AG08396 (cell line): ENCODE data around the gene OR1J2.
"Not testable (repeated sequence)": the region's sequence is repeated elsewhere in the genome, so short reads cannot be mapped to it uniquely, and the experiment has no call there.

Experiments used
- DNase-seq: peaks from one replicate; pipeline ENCODE4 v3.0.0; 2012; ENCODE audit warnings: low spot score, mixed read lengths

Gene OR1J2, protein sequence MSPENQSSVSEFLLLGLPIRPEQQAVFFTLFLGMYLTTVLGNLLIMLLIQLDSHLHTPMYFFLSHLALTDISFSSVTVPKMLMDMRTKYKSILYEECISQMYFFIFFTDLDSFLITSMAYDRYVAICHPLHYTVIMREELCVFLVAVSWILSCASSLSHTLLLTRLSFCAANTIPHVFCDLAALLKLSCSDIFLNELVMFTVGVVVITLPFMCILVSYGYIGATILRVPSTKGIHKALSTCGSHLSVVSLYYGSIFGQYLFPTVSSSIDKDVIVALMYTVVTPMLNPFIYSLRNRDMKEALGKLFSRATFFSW

DNA sequence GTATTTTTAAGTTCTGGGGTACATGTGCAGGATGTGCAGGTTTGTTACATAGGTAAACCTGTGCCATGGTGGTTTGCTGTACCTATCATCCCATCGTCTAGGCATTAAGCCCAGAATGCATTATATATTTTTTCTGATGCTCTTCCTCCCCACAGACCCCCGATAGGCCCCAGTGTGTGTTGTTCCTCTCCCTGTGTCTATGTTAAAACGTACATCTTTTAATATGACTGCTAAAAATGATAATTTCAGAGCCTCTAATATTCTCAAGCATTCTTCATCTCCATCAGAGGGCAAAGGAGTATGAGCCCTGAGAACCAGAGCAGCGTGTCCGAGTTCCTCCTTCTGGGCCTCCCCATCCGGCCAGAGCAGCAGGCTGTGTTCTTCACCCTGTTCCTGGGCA is at the start of gene OR1J2:
OR1J2 (plus strand) TSS at position 301 of the 400 bp plus-strand sequence; CDS start at position 301, 0 bp downstream.
- no peak for DNase-seq

DNA sequence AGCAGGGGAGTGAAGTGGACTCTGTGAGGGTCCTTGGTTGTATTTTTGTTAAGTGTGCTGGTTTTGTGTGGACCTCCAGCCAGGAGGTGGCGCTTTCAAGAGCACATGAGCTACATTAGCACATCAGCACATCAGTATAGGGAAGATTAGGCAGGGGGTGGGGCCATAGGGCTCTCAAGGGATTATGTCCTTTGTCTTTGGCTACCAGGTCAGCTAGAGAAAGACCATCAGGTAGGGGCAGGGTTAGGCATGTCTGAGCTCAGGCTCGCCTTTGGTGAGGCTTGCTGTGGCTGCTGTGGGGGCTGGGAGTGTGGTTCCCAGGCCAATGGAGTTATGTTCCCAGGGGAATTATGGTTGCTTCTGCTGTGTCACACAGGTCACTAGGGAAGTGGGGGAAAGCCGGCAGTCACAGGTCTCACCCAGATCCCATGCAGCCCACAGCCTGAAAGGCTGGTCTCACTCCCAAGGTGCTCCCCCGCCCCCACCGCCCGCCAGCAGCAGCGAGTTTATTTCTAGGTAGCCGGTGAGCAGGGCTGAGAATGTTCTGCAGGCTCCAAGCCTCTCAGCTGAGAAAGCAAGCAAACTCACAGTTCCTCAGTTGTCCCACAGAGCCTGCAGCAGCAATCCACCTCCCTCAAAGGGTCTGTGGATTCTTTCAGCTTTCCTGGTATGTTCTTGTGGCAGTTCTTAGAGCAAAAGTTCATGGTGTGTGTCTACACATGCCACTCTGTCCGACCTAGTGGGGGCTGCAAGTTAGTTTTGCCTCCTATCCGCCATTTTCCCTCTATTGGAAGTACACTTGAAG is 46.6 kb upstream of the OR1J2 start:
- no peak for DNase-seq

DNA sequence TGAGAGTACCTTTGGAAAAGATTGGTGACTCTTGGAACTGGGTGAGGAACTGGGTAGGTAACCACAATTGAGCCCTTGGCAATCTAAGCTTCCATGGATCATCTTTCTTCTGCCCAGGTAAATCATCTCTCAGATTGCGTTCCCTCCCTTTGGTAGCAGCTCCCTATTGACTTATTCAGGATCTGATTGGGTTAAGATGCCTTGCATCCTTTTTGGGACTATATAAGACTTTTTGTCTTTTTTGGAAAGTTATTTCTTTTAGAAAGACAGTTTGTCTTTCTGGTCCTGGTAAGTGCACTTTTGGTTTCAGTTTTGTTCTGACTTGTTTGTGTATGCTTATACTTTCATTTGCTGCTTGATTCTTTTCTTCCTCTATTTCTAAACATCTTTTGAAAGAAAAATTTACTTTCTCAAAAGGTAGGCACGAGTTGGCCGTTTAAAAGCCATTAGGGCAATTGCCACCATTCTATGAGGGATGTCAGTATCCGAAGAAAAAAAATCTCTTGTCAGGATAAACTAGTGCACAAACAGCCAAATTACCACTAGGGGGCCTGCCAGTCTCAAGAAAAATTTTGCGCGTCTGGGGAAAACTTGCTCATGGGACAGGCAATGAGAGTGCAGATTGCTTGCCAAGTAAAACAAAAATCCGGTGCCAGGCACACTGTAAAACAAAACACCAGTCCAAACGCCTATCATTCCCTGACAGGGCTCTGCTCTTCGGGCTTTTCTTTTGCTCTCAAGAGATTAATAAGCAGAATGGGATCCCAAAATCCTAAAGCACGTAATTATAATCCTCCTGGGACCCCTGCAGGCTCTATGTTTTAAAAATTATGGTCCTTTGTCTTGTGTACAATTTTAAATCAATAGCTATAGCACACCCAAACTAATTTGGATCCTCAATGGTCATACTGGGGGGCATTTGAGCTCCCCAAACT is 45.7 kb upstream of the OR1J2 start:
- DNase-seq = peak; percentile 69

DNA sequence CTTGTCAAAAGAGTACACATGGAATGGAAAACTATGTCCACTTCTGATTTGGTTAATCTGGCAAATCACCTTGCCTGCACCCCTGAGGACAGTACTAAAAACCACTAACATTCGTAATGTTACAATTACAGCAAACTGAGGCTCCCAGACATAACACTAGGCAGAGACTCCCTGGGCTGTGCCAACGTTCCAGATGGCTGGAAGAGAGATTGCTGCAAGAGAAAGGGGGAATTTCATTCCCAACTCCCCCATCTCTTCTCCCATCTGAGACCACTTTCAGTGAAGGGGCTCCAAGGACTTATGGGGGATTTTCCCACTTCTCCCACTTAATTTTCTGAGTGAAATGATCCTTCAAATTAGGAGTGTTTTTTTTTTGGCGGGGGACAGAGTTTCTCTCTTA is 44.1 kb upstream of the OR1J2 start:
- no peak for DNase-seq

DNA sequence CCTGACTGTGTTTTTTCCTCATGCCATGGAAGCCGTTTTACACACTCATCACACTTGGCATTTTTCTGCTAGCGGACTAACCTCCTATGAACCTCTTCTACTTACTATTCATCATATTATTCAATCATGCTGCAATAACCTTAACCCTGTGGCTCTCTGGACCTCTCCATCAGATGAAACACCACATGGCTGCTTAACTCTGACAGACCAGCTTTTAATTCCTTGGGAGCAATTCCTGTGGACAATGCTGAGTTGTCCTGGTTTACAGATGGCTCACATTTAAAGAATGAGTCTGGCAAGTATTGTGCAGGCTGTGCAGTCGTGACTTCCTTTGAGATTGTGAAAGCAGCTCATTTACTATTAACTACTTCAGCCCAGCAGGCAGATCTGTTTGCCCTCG is 41.9 kb upstream of the OR1J2 start:
- peak; percentile 61 for DNase-seq

DNA sequence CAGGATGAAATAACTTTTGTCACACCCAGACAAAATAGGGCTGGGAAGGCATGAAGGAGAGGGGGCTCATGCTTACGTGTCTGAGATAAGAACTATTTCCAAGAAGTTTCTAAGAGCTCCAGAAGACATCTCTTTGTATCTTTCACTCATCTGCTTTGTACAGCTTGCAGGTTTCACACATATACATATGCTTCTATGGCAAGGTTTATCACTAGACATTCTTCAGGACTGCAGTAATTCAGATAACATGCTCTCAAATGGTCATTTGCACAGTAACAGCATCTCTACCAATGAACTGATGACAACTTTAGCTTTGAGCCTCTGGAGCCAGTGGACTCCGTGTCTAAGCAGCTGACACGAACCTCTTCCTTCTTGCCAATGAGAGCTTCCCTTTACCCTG is 36.0 kb upstream of the OR1J2 start:
- no peak for DNase-seq

DNA sequence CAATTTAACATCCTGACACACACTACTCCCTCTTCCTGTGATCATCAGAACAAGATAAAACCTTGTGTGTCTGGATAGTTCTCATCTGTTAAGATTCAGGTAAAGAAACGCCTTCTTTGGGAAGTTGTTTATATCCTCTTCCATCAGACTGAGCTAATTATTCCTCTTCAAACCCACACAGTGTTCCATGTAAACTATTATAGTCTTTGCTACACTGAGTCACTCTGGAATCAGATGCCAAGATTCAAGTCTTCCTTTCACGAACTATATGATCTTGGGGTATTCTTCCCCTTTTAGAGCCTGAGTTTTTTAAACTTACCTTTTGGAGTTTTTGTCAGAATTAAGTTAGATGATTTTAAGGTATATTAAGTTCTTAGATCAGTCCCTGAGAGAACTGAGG is 34.9 kb upstream of the OR1J2 start:
- no peak for DNase-seq

DNA sequence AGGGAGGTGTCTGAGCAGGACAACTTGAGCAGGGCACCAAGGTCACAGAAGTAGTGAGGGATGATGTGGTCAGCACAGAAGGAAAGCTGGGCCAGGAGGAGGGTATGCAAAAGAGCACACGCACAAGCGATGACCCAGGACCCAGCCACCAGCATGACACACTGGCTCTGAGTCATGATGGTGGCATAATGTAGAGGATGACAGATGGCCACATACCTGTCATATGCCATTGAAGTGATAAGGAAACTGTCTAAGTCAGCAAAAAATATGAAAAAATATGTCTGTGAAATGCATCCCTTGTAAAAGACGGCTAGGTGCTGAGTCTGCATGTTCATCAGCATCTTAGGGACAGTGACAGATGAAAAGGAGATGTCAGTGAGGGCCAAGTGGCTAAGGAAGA is 33.3 kb upstream of the OR1J2 start:
- no peak for DNase-seq

DNA sequence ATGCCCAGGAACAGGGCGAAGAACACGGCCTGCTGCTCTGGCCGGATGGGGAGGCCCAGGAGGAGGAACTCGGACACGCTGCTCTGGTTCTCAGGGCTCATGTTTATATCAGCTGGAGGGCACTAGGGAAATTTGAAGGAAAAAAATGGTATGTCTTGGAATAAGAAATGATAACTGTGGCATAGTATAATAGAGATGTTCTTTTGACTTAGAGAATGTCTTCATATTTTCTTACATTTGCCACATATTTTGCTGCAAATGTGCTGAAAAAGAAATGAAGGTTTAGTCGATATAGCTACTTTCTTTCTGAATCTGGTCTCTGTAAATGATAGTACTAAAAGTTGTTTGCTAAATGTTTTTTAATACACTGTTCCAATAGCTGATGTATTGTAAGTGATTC is 32.8 kb upstream of the OR1J2 start, which contains the start of gene OR1J1:
OR1J1 (minus strand) TSS at position 101 of the 400 bp plus-strand sequence; CDS start at position 101, 0 bp downstream.
- no peak for DNase-seq

DNA sequence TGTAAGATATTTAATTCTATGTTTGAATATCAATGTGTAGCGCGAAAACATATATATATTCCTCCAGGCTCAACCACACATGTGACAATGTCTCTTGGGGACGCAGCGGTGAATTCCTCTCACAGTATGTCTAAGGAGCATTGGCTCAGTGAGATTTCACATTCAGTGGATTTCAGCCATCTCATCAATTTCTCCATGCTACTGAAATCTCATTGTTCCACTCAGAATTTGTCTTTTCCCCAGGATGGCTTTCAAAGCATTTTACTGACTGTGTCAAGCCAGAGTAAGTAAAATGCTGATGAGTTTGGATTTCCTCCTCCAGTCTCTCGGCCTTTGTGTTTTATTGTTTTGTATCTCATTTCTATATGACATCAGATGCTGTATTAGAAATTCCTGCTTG is 31.5 kb upstream of the OR1J2 start:
- no peak for DNase-seq

DNA sequence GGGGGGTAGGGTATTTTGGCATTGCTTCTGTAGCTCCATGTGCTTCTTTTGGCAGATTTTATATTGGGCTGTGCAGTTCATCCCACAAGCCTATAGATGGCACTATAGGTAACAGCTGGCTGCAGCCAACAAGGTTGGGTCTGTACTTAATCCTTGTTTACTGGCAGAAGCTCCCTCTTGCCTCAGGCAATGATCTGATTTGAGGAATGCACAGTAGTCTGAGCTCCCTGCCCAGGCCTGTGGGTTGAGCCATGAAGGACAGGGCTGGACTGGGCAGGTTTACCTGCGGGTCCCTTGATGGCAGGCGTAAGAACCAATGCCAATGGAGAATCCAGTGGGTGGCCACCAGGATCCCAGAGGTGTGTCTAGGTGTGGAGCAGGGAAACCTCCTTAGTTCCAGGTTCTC is 11.7 kb upstream of the OR1J2 start:
- DNase-seq = peak; percentile 55

DNA sequence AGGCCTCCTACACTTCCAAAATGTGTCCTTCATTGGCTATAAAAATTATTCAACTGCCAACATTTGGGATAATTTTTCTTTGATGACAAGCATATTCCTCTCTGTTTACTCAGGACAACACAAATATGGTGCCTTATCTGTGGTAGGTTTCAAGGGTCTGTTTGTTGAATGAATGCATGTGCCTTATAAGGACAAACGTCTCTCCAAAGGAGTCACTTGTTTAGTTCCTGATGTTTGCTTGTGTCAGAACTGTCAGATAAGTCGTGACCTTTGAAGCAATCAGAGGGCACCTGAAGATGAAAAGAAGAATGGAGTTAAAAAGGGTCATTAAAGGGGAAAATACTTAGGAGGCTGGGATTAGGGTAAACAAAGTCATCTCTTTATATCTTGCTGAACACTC is 3.6 kb upstream of the OR1J2 start:
- no peak for DNase-seq

DNA sequence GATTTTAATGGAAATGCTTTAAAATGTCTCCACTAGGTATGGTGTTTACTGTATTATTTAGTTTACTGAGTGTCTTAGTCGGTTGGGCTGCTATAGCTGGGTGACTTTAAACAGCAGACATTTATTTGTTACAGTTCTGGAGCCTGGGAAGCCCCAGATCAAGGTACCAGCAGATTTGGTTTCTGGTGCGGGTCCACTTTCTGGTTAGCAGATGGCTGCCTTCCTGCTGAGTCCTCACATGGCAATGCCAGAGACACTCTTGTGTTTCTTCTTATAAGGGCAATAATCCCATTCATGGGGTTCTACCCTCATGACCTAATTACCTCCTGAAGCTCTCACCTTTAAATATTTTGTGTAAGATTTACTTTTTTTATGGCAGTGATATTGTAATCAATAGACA is 7.6 kb downstream of the OR1J2 start:
- no peak for DNase-seq

DNA sequence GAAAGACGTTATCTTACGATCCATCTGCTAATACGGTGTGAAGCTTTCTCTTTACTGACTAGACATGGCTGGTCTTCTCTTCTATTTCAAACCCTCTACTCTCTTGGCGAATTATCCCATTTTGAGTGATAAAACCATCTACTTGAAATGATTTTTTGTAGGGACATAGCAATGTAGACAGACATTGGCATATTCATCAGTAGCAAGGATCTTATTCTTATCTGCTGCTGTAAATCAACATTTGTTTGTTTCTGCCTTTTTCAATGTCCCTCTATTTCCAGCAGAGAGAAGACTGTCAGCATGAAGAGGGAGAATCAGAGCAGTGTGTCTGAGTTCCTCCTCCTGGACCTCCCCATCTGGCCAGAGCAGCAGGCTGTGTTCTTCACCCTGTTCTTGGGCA is 8.2 kb downstream of the OR1J2 start, which contains the start of gene OR1J4:
OR1J4 (plus strand) TSS at position 301 of the 400 bp plus-strand sequence; CDS start at position 301, 0 bp downstream.
- DNase-seq = no peak

DNA sequence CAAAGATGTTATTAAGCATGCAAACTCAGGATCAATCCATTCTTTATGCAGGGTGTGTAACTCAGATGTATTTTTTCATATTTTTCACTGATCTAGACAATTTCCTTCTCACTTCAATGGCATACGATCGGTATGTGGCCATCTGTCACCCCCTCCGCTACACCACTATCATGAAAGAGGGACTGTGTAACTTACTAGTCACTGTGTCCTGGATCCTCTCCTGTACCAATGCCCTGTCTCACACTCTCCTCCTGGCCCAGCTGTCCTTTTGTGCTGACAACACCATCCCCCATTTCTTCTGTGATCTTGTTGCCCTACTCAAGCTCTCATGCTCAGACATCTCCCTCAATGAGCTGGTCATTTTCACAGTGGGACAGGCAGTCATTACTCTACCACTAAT is 8.8 kb downstream of the OR1J2 start:
- no peak for DNase-seq

DNA sequence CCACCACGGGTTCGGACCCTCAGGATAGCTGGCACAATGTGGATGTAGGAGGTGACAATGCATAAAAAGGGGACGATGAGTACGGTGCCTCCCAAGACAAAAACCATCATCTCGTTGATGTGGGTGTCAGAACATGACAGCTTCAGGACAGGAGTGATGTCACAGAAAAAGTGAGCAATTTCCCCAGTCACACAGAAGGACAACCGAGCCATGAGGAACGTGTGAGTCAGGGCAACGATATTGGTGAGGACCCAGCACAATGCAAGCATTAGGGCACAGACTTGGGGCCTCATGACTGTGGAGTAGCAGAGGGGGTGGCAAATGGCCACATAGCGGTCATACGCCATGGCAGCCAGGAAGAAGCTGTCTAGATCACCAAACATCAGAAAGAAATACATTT is 16.0 kb downstream of the OR1J2 start:
- no peak for DNase-seq

DNA sequence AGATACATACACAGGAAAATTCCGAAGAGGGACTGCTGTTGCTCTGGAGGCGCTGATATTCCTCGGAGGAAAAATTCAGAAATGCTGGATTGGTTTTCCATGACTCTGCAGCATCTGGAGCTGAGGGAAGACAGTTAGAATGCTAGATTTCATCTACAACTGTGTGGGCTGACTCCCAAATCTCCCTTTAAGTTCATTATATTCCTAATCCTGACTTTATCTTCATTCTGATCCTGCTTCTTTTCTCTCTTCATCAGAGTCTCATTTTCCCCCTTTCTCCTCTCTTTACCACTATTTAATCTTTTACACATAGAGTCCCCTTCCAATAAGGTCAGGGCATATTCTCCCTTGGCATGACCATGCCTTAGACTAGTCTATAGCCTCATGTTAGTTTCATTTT is 16.6 kb downstream of the OR1J2 start, which contains the start of gene OR1N1:
OR1N1 (minus strand) TSS at position 101 of the 400 bp plus-strand sequence; CDS start at position 101, 0 bp downstream.
- no peak for DNase-seq

DNA sequence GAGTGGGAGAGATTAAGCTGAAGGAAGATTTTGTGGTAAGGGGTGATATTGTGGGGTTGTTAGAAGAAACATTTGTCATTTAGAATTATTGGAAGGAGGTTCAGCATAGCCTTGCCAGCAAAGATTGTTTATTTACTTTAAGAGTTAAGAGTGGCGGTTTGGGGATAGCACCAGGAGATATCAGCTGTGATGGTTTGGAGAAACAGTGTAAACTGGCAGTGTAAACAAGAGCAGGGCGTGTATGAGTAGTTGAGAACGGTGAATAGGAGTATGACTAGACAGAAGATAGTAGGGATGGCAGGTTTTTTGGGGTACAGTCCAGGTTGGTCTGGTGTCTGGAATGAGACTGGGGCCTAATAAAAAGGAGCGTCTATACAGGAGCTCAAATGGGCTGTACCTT is 20.6 kb downstream of the OR1J2 start:
- not testable (repeated sequence) for DNase-seq

DNA sequence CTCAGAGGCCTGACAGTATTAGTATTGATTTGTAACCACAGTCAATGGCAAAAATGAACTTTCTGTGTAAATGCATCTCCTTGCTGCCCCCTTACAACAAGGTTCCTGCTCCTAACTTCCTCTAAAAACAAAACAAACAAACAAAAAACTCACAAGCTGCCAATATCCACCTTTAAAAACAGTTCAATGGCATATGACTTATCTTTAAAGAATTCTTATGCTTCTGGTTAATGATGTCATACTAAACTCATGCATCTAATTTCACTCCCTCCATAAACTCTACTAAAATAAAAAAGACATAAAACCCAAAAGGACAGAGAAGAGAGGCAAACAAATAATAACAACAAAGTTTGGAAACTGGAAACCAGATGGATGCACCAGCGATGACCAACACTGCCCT is 25.5 kb downstream of the OR1J2 start:
- no peak for DNase-seq

DNA sequence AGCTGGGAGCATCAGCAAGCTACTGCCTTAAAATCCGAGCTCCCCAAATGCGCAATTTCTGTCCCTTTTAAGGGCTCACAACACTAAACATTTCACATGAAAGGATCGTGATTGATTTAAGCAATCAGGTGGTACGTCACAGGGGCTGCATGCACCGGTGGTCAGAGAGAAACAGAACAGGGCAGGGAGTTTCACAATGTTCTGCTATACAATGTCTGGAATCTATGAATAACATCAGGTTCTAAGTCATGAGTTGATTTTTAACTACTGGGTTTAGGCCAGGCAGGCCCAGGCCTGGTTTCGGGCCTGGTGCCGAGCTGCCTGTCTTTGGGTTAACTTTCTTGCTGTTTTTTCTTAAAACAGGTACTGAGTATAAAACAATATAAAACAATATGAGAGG is 26.5 kb downstream of the OR1J2 start:
- DNase-seq = not testable (repeated sequence)

DNA sequence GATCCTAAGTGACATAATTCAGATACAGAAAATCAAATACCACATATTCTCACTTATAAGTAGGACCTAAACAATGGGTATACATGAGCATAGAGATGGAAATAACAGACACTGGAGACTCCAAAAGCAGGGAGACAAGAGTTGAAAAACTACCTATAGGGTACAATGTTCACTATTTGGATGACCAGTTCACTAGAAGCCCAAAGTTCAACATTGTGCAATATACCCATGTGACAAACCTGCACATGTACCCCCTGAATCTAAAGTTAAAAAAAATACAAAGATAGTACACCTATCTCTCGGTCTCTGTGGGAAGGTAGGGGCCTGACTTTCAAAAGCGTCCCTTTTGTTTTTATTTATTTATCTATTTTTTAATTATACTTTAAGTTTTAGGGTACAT is 28.2 kb downstream of the OR1J2 start:
- DNase-seq = no peak

DNA sequence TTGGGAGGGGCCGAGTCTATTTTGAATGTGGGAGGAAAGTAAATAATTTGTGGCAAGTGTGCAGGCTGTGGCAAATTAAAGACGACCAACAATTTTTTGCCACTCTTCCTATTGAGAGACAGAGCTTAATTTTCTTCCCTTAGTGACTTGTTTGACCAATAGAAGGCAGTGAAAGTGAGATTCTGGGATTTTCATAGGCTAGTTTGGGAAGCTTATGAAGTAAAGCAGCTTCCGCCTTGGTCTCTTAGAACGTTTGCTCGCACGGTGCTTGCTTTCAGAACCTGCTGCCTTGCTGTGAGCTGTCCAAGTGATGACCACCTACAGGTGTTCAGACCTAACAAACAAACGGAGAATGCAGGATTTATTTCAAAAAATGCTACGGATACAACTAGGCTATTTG is 35.6 kb downstream of the OR1J2 start:
- DNase-seq = no peak
